Ovary (tissue), 9 donors: ENCODE measurements around the gene ARGLU1. TPM values are rescaled to one million over a fixed set of nuclear protein-coding genes. Genes with fewer than 3 reads are reported as not detected.

ENCODE experiments used
- DNase-seq, 5 donors: peaks; one replicate each; pipeline ENCODE4 v3.0.0-alpha.2; 2019 to 2020
- H3K27ac ChIP-seq, 2 donors: fragments of 200-600 bp; one replicate each; pipeline versions ENCODE4 v1.5.1 to v1.8.0; 2019 to 2022
- H3K27me3 ChIP-seq: fragments of 200-600 bp; one replicate; pipeline ENCODE4 v1.8.0; 2022
- H3K36me3 ChIP-seq: fragments of 200-600 bp; sonication (generic); one replicate; pipeline ENCODE4 v1.5.1; 2019
- H3K4me1 ChIP-seq: one replicate; pipeline ENCODE4 v1.8.1; 2013; ENCODE audit warnings: mild to moderate bottlenecking, moderate library complexity; ENCODE audit not compliant: insufficient read depth
- H3K4me3 ChIP-seq: fragments of 200-600 bp; sonication (generic); one replicate; pipeline ENCODE4 v1.5.1; 2017
- H3K9me3 ChIP-seq, 2 donors: fragments of 200-600 bp in 1 of 2; sonication (generic) in 1 of 2; one replicate each; pipeline versions ENCODE4 v1.5.1 to v1.8.1; 2013 to 2019; ENCODE audit warnings: mild to moderate bottlenecking in 1 of 2, moderate library complexity in 1 of 2
- CTCF ChIP-seq, 3 donors: fragments of 450-650 bp in 2 of 3; fragments of 200-600 bp in 1 of 3; IDR thresholded peaks; one replicate each; pipeline versions ENCODE4 v1.5.1 to v1.8.0; 2016 to 2022; ENCODE audit warnings: antibody characterized with exemption in 3 of 3, mild to moderate bottlenecking in 1 of 3
- EP300 ChIP-seq: sonication (generic); formaldehyde crosslinking; IDR thresholded peaks from one replicate; pipeline ENCODE4 v1.6.1; 2017; ENCODE audit warnings: antibody characterized with exemption
- POLR2A ChIP-seq: fragments of 450-650 bp; IDR thresholded peaks from one replicate; pipeline ENCODE4 v1.6.1; 2017; ENCODE audit warnings: antibody characterized with exemption, mild to moderate bottlenecking, moderate library complexity
- WGBS, 3 donors: extraction: QIAGEN DNeasy Blood & Tissue Kit in 1 of 3; methylation state at CpG; one replicate each; pipeline versions ENCODE4 v1.1.5 to v1.1.7; 2013 to 2017; 5-methylcytosine and 5-hydroxymethylcytosine counted together
- intact Hi-C, 4 donors: fragments of 100-400 bp; cut with DNase I; formaldehyde crosslinking; loops; one replicate each; pipeline versions ENCODE4 v1.11.0 to v1.15.1; 2022 to 2023
- polyA plus RNA-seq, 2 donors: library from polyadenylated mRNA; stranded (reverse); fragments of 200-250 nt in 1 of 2; fragments of 350-450 nt in 1 of 2; fragmentation: Illumina TruSeq in 1 of 2; extraction: RNeasy Lipid Tissue Mini Kit (QIAGEN cat#74804) in 1 of 2; gene quantifications; one replicate each; pipeline ENCODE4 v1.2.3, GENCODE V29; 2013 to 2014
- total RNA-seq, 7 donors: library from RNA; depleted of rRNA in 2 of 7; stranded (reverse); fragments of >200 nt in 2 of 7; fragmentation: NEBNext Ultra II Directional in 3 of 7; extraction: Animal tissue kit (Norgen Biotek cat#: 25700) in 3 of 7; gene quantifications; one replicate each; pipeline versions ENCODE4 v1.1.0 to v1.2.4, GENCODE V29; 2016 to 2023
- donor health status: DM: no; HTN: no; CAD: no; lungs with moderate emphysema.
- donor health status: DM: no; HTN: no; CAD: no.
- donor health status: Bipolar disorder and iron deficiency.
- donor health status: DM: yes; HTN: yes; CAD: no.
- donor health status: DM: no; HTN: no; CAD: no.
- donor health status: DM: yes; HTN: yes; CAD: no.

The ARGLU1 gene
- total and polyA plus RNA-seq, 9 donors, result 72.5 to 136 (median 76.8) TPM

- Histone ChIP-seq H3K36me3 (no peaks in the 10 kb centered on the region), H3K4me3 (no peak overlapping the region), H3K27ac (no peak overlapping the region), H3K9me3 (no peaks in the 10 kb centered on the region), H3K4me1 (peaks cover 3% of the 10 kb centered on the region), H3K27me3 (no peaks in the 10 kb centered on the region)
- TF ChIP-seq CTCF (IDR thresholded peaks at IDR 0.05), result no peak
- TF ChIP-seq EP300, result no peak
- no peak for TF ChIP-seq POLR2A
- intact Hi-C loops, result no loop called here
- 98 to 100% (median 100%) methylated on average over 1 of the region's 1 CpG for whole genome bisulfite sequencing, 3 donors
- DNase-seq, result no peak
Observed at GRCh38 chr13:106551350-106551749, 16.6 kb downstream of the ARGLU1 start.

GRCh38 chr13:106550570-106551135 lies 17.3 kb downstream of the ARGLU1 start:
- WGBS, 3 donors, result 84 to 87% (median 85%) methylated on average over 4 of the region's 4 CpGs
- H3K9me3 ChIP-seq, result no peaks in the 10 kb centered on the region
- DNase-seq, result no peak
- no peak for TF ChIP-seq POLR2A
- no peak for TF ChIP-seq CTCF (IDR thresholded peaks at IDR 0.05)
- TF ChIP-seq EP300, result no peak
- no peak overlapping the region for H3K4me3 ChIP-seq
- no peaks in the 10 kb centered on the region for H3K36me3 ChIP-seq
- intact Hi-C loops, result no loop called here
- peaks cover 2% of the 10 kb centered on the region for H3K4me1 ChIP-seq
- no peak overlapping the region for H3K27ac ChIP-seq
- no peaks in the 10 kb centered on the region for H3K27me3 ChIP-seq

GRCh38 chr13:106548064-106548696 lies 19.8 kb downstream of the ARGLU1 start:
- Histone ChIP-seq H3K27ac (no peak overlapping the region), H3K9me3 (no peaks in the 10 kb centered on the region), H3K27me3 (no peaks in the 10 kb centered on the region), H3K4me1 (no peaks in the 10 kb centered on the region), H3K36me3 (no peaks in the 10 kb centered on the region), H3K4me3 (no peak overlapping the region)
- no peak for DNase-seq
- intact Hi-C loops, result no loop called here
- 91 to 96% (median 94%) methylated on average over 3 of the region's 3 CpGs for WGBS, 3 donors
- TF ChIP-seq POLR2A, result no peak

- intact Hi-C loops, result no loop called here
- Histone ChIP-seq H3K9me3 (no peaks in the 10 kb centered on the region), H3K4me1 (no peaks in the 10 kb centered on the region), H3K4me3 (no peak overlapping the region), H3K27ac (no peak overlapping the region), H3K27me3 (no peaks in the 10 kb centered on the region), H3K36me3 (no peaks in the 10 kb centered on the region)
- TF ChIP-seq POLR2A (no peak), CTCF (IDR thresholded peaks at IDR 0.05) (no peak)
- DNase-seq, result no peak
- 94 to 97% (median 94%) methylated on average over 1 of the region's 1 CpG for WGBS, 3 donors
Observed at GRCh38 chr13:106541826-106542225, 26.1 kb downstream of the ARGLU1 start.

- Histone ChIP-seq H3K4me3 (no peak overlapping the region), H3K27ac (no peak overlapping the region), H3K4me1 (no peaks in the 10 kb centered on the region), H3K9me3 (no peaks in the 10 kb centered on the region), H3K27me3 (no peaks in the 10 kb centered on the region), H3K36me3 (no peaks in the 10 kb centered on the region)
- TF ChIP-seq EP300 (no peak), CTCF (IDR thresholded peaks at IDR 0.05) (no peak), POLR2A (no peak)
- intact Hi-C loops, result no loop called here
- 66 to 82% (median 76%) methylated on average over 4 of the region's 4 CpGs for WGBS, 3 donors
- no peak for DNase-seq
Observed at GRCh38 chr13:106540613-106541012, 27.3 kb downstream of the ARGLU1 start.
